Naive thymus-derived CD8-positive, alpha-beta T cell (primary cell): ENCODE data around the gene PPL. TPM values are rescaled to one million over a fixed set of nuclear protein-coding genes. Genes with fewer than 3 reads are reported as not detected.

Source experiments
- ATAC-seq, 2 donors: fragments of 150-1000 bp; cut with Tn5 transposase in 1 of 2; sonication (Bioruptor Pico), chemical (Tn5 transposase) in 1 of 2; 1 replicate in 1 of 2; 2 replicates in 1 of 2; pipeline ENCODE4 v1.10.0; 2021; ENCODE audit warnings: mild to moderate bottlenecking in 2 of 2, moderate library complexity in 2 of 2
- POLR2A ChIA-PET: fragments of 350-600 bp; sonication (Branson Sonifier 250); formaldehyde crosslinking; loops from one replicate; lab custom pipeline; 2021; ENCODE audit warnings: antibody characterized with exemption; lab: Charles Lee
- DNase-seq, 10 donors: peaks; one replicate each; pipeline versions ENCODE4 v3.0.0 to v3.0.0-alpha.2; 2020 to 2022
- H3K27ac Mint-ChIP-seq, 10 donors: one replicate each; pipeline ENCODE4 v1.8.0; 2020 to 2022; ENCODE audit warnings: mild to moderate bottlenecking in 10 of 10, mixed read lengths in 10 of 10, moderate library complexity in 4 of 10, inconsistent platforms in 1 of 10
- H3K27me3 Mint-ChIP-seq, 5 donors: one replicate each; pipeline ENCODE4 v1.8.0; 2021 to 2022; ENCODE audit warnings: mixed read lengths in 5 of 5
- H3K36me3 Mint-ChIP-seq, 3 donors: one replicate each; pipeline ENCODE4 v1.8.0; 2020 to 2022; ENCODE audit warnings: mixed read lengths in 3 of 3, mild to moderate bottlenecking in 2 of 3, inconsistent platforms in 1 of 3
- H3K4me1 Mint-ChIP-seq, 4 donors: one replicate each; pipeline ENCODE4 v1.8.0; 2021 to 2022; ENCODE audit warnings: mixed read lengths in 4 of 4
- H3K4me3 Mint-ChIP-seq, 10 donors: one replicate each; pipeline ENCODE4 v1.8.0; 2020 to 2022; ENCODE audit warnings: mild to moderate bottlenecking in 10 of 10, mixed read lengths in 10 of 10, moderate library complexity in 6 of 10, inconsistent platforms in 1 of 10
- H3K9me3 Mint-ChIP-seq, 9 donors: one replicate each; pipeline ENCODE4 v1.8.0; 2020 to 2022; ENCODE audit warnings: mixed read lengths in 9 of 9, mild to moderate bottlenecking in 3 of 9, inconsistent platforms in 1 of 9, moderate library complexity in 1 of 9
- polyA plus RNA-seq, 3 donors: library from polyadenylated mRNA; unstranded; fragments of 300-500 nt; fragmentation: Illumina TruSeq; gene quantifications; one replicate each; pipeline ENCODE4 v1.2.3, GENCODE V29; 2021
- total RNA-seq, 8 experiments: library from RNA in 2 of 8; stranded (reverse) in 2 of 8; gene quantifications; one replicate each; pipeline ENCODE4 v1.2.3 and lab custom pipeline; 2021 to 2026

The PPL gene, protein sequence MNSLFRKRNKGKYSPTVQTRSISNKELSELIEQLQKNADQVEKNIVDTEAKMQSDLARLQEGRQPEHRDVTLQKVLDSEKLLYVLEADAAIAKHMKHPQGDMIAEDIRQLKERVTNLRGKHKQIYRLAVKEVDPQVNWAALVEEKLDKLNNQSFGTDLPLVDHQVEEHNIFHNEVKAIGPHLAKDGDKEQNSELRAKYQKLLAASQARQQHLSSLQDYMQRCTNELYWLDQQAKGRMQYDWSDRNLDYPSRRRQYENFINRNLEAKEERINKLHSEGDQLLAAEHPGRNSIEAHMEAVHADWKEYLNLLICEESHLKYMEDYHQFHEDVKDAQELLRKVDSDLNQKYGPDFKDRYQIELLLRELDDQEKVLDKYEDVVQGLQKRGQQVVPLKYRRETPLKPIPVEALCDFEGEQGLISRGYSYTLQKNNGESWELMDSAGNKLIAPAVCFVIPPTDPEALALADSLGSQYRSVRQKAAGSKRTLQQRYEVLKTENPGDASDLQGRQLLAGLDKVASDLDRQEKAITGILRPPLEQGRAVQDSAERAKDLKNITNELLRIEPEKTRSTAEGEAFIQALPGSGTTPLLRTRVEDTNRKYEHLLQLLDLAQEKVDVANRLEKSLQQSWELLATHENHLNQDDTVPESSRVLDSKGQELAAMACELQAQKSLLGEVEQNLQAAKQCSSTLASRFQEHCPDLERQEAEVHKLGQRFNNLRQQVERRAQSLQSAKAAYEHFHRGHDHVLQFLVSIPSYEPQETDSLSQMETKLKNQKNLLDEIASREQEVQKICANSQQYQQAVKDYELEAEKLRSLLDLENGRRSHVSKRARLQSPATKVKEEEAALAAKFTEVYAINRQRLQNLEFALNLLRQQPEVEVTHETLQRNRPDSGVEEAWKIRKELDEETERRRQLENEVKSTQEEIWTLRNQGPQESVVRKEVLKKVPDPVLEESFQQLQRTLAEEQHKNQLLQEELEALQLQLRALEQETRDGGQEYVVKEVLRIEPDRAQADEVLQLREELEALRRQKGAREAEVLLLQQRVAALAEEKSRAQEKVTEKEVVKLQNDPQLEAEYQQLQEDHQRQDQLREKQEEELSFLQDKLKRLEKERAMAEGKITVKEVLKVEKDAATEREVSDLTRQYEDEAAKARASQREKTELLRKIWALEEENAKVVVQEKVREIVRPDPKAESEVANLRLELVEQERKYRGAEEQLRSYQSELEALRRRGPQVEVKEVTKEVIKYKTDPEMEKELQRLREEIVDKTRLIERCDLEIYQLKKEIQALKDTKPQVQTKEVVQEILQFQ (N-terminal part only)
- not detected for total RNA-seq
- under 1 TPM in 1 of 3 donors, not detected in 2; 0.48 TPM for polyA plus RNA-seq
- 0 reads per million in 6 experiments for total RNA-seq (lab: John Stamatoyannopoulos, UW)

- H3K27ac Mint-ChIP-seq = no peak within 1 kb of the TSS
Observed at GRCh38 chr16:4936991-4937781, at the start of gene PPL. Gene PPL (minus strand): TSS chr16:4937148. CDS start chr16:4937045, 103 bp downstream.

GRCh38 chr16:4984174-4984990 lies 47.4 kb upstream of the PPL start:
- no peaks in the 10 kb centered on the region for H3K36me3 Mint-ChIP-seq
- H3K4me3 Mint-ChIP-seq = no peak overlapping the region
- peaks cover 0 to 13% (median 0%) of the 10 kb centered on the region in 9 donors for H3K9me3 Mint-ChIP-seq
- peaks cover 15 to 36% (median 35%) of the 10 kb centered on the region in 5 donors for H3K27me3 Mint-ChIP-seq
- peaks cover 0 to 7% (median 0%) of the 10 kb centered on the region in 4 donors for H3K4me1 Mint-ChIP-seq
- DNase-seq (no peak), ATAC-seq (no peak)
- POLR2A ChIA-PET = no interaction called here
- H3K27ac Mint-ChIP-seq = no peak overlapping the region

More at GRCh38 chr16:4936991-4937781, at the start of gene PPL:
- Mint-ChIP-seq H3K4me3 (peak within 1 kb of the TSS; percentile 20 to 86 (median 64)), H3K4me1 (peaks cover 4 to 13% (median 8%) of the 10 kb centered on the region in 4 donors), H3K9me3 (no peaks in the 10 kb centered on the region), H3K27me3 (peaks cover 11 to 51% (median 31%) of the 10 kb centered on the region in 5 donors), H3K36me3 (no peaks in the 10 kb centered on the region)
- DNase-seq (no peak), ATAC-seq (peak in 1 of 2 donors; percentile 23)
- POLR2A ChIA-PET = no interaction called here

GRCh38 chr16:4982056-4982867 lies 45.3 kb upstream of the PPL start:
- POLR2A ChIA-PET = no interaction called here
- H3K27me3 Mint-ChIP-seq = peaks cover 9 to 23% (median 17%) of the 10 kb centered on the region in 5 donors
- H3K4me3 Mint-ChIP-seq = no peak overlapping the region
- no peak for DNase-seq
- H3K36me3 Mint-ChIP-seq = no peaks in the 10 kb centered on the region
- peaks cover 0 to 13% (median 0%) of the 10 kb centered on the region in 9 donors for H3K9me3 Mint-ChIP-seq
- no peak for ATAC-seq
- peaks cover 0 to 1% (median 0%) of the 10 kb centered on the region in 4 donors for H3K4me1 Mint-ChIP-seq
- H3K27ac Mint-ChIP-seq = no peak overlapping the region

DNA sequence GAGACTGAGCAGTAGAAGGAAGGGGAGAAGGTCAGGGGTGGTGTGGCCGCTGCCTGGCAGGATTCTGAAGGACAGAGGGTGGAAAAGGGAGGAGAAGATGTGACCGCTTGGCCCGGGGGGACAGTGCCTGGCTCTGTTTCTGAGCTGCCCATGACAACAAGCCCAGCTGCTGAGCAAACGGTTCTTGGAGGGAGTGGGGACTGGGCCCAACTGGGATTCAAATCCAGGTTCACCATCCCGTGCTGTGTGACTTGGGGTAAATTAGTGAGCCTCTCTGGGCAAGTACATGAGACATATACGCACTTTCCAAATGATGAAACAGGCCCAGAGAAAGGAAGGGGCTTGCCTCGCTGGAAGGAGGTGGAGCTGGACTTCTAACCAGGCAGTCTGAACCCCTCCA lies 44.5 kb upstream of the PPL start:
- DNase-seq (no peak), ATAC-seq (no peak)
- peaks cover 5 to 16% (median 11%) of the 10 kb centered on the region in 5 donors for H3K27me3 Mint-ChIP-seq
- H3K4me3 Mint-ChIP-seq = no peak overlapping the region
- peaks cover 0 to 12% (median 0%) of the 10 kb centered on the region in 9 donors for H3K9me3 Mint-ChIP-seq
- H3K27ac Mint-ChIP-seq = peak overlapping the region in 1 of 10 donors; percentile 20
- no peaks in the 10 kb centered on the region for H3K4me1 Mint-ChIP-seq
- H3K36me3 Mint-ChIP-seq = no peaks in the 10 kb centered on the region
- POLR2A ChIA-PET = no interaction called here

GRCh38 chr16:4980691-4981090 lies 43.7 kb upstream of the PPL start:
- peaks cover 0 to 9% (median 1%) of the 10 kb centered on the region in 9 donors for H3K9me3 Mint-ChIP-seq
- POLR2A ChIA-PET = no interaction called here
- no peak overlapping the region for H3K4me3 Mint-ChIP-seq
- DNase-seq = no peak
- ATAC-seq = no peak
- H3K4me1 Mint-ChIP-seq = peaks cover 0 to 1% (median 0%) of the 10 kb centered on the region in 4 donors
- peaks cover 5 to 10% (median 8%) of the 10 kb centered on the region in 5 donors for H3K27me3 Mint-ChIP-seq
- no peak overlapping the region for H3K27ac Mint-ChIP-seq
- H3K36me3 Mint-ChIP-seq = peaks cover 0 to 4% (median 3%) of the 10 kb centered on the region in 3 donors

DNA sequence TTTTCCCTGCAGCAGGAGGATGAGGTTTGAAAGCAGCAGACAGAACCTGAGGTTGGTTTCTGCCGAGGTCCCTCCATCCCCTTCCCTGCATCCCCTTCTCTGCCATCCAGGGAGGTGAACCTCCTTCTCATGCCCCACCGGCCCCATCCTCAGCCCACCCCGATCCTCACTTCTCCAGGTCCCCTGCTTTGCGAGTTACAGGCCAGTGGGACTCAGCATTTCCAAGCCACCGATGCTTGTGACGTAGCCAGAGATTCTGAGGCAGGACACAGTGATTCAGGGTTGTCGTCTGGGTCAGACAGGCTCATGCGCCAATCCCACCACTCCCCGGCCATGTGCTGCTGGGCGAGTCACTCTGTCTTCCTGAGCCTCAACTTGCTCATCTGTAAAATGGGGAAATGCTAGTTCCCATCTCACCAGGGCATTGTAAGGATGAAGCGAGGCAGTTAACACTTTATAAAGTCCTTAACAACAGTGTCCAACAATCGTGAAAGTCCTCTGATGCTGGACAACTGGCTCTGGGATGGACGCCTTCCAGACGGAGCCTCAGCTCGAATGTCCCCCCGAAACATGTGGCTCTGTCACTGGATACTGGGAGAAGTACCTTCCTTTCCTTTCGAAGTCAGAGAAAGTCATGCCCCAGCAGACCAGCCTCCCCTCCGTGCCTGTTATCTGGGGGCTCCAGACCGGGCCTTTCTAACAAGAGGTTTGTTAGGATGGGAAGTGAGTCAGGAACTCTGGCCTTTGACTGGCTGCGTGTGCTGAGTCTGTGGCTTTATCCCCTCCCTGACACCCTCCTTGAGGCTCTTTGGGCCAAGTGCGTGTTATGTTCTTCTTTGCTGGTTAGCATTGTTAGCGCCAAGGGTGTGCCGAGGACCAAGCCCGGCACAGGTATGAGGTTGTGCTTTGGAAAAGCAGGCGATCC lies 43.0 kb upstream of the PPL start:
- H3K4me1 Mint-ChIP-seq = peaks cover 0 to 4% (median 0%) of the 10 kb centered on the region in 4 donors
- H3K36me3 Mint-ChIP-seq = peaks cover 0 to 8% (median 6%) of the 10 kb centered on the region in 3 donors
- POLR2A ChIA-PET = no interaction called here
- peaks cover 0 to 9% (median 1%) of the 10 kb centered on the region in 9 donors for H3K9me3 Mint-ChIP-seq
- peaks cover 7 to 10% (median 9%) of the 10 kb centered on the region in 5 donors for H3K27me3 Mint-ChIP-seq
- no peak for ATAC-seq
- H3K27ac Mint-ChIP-seq = no peak overlapping the region
- no peak for DNase-seq
- H3K4me3 Mint-ChIP-seq = no peak overlapping the region

DNA sequence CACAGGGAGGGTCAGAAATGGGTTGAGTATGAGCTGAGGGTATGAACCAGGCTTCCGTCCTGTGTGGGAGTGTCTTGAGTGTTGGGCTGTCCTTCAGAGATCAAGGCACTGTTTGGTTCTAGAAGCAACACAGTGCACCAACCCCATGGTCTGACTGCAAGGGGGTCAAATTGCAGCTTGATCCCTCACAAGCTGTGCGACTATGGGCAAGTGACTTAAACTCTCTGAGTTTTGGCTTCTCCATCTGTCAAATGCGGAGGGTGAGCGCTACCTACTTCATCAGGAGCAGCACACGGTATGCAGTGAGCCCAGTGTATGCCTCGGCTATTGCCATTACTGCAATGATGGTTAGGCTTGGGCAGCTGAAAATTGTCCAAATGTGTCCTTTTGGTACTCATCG lies 42.2 kb upstream of the PPL start:
- Mint-ChIP-seq H3K4me1 (peaks cover 0 to 4% (median 0%) of the 10 kb centered on the region in 4 donors), H3K9me3 (peaks cover 0 to 9% (median 0%) of the 10 kb centered on the region in 9 donors), H3K4me3 (no peak overlapping the region), H3K27ac (no peak overlapping the region), H3K27me3 (peaks cover 3 to 10% (median 8%) of the 10 kb centered on the region in 5 donors), H3K36me3 (peaks cover 0 to 8% (median 6%) of the 10 kb centered on the region in 3 donors)
- DNase-seq (no peak), ATAC-seq (no peak)
- POLR2A ChIA-PET = no interaction called here

DNA sequence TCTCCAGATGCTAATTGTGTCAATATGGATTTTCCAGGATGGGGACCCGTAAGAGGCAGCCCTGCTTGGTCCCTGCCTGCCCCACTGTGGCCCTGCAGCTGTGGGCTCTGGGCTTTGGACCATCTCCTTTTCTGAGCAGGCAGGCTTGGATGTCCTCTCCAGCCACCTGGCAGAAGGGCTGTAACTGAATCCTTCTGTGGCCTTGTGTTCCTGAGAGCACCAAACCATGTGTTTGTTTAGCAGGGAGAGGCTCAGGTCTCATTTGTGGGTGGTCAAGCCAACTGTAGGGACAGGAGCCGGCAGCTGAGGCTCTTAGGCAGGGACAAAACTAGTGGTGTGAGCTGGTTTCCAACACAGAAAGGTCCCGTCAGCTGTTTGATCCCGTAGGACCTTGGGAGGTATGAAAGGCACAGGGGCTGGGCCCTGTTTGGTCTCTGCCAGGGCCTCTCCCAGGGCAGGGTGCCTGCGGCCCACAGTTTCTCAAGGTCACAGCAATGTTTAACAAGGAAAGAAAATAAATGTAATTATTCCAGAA lies 39.7 kb upstream of the PPL start:
- Mint-ChIP-seq H3K27ac (no peak overlapping the region), H3K27me3 (peaks cover 6 to 24% (median 10%) of the 10 kb centered on the region in 5 donors), H3K4me3 (peak overlapping the region in 1 of 10 donors; percentile 14), H3K9me3 (peaks cover 0 to 9% (median 0%) of the 10 kb centered on the region in 9 donors), H3K36me3 (peaks cover 0 to 8% (median 6%) of the 10 kb centered on the region in 3 donors), H3K4me1 (peaks cover 0 to 4% (median 0%) of the 10 kb centered on the region in 4 donors)
- POLR2A ChIA-PET = no interaction called here
- DNase-seq (no peak), ATAC-seq (no peak)

GRCh38 chr16:4976079-4976478 lies 39.1 kb upstream of the PPL start:
- H3K4me1 Mint-ChIP-seq = peaks cover 0 to 4% (median 0%) of the 10 kb centered on the region in 4 donors
- POLR2A ChIA-PET = no interaction called here
- ATAC-seq = no peak

More at GRCh38 chr16:4976079-4976478, 39.1 kb upstream of the PPL start:
- H3K36me3 Mint-ChIP-seq = peaks cover 0 to 8% (median 6%) of the 10 kb centered on the region in 3 donors
- H3K4me3 Mint-ChIP-seq = no peak overlapping the region
- H3K27ac Mint-ChIP-seq = no peak overlapping the region
- DNase-seq = no peak
- peaks cover 6 to 25% (median 10%) of the 10 kb centered on the region in 5 donors for H3K27me3 Mint-ChIP-seq
- H3K9me3 Mint-ChIP-seq = peaks cover 0 to 9% (median 0%) of the 10 kb centered on the region in 9 donors
